HUDEP-2 (cell line): Measurements from ENCODE around the gene DYNLT5.
A peak's percentile ranks its signal among the peaks of the same experiment; 100 is the strongest.

ENCODE experiments used
- DNase-seq, 76 experiments: peaks; one replicate each; lab custom pipeline; 2025; ENCODE audit not compliant: unreplicated experiment in 76 of 76; lab: John Stamatoyannopoulos, UW

DYNLT5 gene

GRCh38 chr1:66747501-66747900 lies 4.8 kb upstream of the DYNLT5 start:
- no peak for DNase-seq

DNA sequence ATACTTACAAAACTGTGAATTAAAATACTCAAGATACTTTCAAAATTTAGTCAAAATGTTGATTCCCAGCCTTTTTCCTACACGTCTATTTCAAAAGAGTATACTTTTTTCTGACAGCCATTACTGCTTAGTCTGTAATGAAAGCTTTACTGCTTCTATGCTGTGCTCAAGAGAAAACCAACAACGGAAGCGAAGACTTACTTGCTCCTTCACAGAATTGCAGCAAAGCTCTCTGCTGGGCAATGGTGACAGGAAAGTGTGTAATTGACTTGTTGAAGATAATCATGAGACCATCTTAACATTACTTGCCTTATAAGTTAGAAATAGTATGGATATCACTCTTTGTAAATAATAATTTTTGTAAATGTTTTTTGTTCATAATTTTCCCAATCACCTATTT lies 1.7 kb upstream of the DYNLT5 start:
- DNase-seq: no peak

- DNase-seq: no peak
Measured at GRCh38 chr1:66751160-66751559, 1.1 kb upstream of the DYNLT5 start.

GRCh38 chr1:66752671-66753371 lies 562 bp downstream of the DYNLT5 start:
- no peak for DNase-seq

GRCh38 chr1:66757722-66758240 lies 5.5 kb downstream of the DYNLT5 start:
- DNase-seq: peak in 6 of 76 experiments; percentile 24 to 61 (median 43)

- DNase-seq: peak in 49 of 76 experiments; percentile 6 to 83 (median 50)
Measured at GRCh38 chr1:66758241-66758755, 6.0 kb downstream of the DYNLT5 start.

GRCh38 chr1:66760506-66760905 lies 8.2 kb downstream of the DYNLT5 start:
- DNase-seq: no peak

- DNase-seq: no peak
Measured at GRCh38 chr1:66761221-66761620, 9.0 kb downstream of the DYNLT5 start.

DNA sequence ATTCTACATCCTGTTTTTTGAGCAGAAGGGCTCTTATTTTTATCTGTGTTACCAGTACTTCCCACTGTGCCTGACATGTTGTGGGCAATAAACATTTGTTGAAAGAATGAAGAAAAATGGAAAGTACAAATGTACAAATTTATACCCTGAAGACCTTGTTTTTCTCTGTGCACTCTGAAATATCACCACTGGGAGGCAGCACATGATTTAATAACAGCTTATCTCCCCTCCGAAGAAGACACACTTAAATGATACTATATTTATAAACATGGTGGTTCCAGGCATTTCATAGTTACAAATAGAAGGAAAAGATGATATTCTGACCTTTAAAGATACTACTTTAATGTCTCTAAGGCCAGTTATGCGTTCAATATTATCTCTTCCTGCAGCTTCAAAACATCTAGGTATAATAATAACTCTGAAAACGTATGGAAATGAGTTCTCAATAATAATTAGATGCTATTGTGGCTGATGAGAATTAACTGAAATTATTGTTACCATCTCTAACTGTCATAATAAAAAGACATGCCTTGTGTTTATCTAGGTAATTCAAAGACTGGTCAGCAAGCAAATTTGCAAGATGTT lies 12.8 kb downstream of the DYNLT5 start:
- peak in 40 of 76 experiments; percentile 6 to 67 (median 33) for DNase-seq

- DNase-seq: no peak
Measured at GRCh38 chr1:66767626-66768025, 15.4 kb downstream of the DYNLT5 start.

GRCh38 chr1:66768965-66769364 lies 16.7 kb downstream of the DYNLT5 start:
- DNase-seq: no peak

DNA sequence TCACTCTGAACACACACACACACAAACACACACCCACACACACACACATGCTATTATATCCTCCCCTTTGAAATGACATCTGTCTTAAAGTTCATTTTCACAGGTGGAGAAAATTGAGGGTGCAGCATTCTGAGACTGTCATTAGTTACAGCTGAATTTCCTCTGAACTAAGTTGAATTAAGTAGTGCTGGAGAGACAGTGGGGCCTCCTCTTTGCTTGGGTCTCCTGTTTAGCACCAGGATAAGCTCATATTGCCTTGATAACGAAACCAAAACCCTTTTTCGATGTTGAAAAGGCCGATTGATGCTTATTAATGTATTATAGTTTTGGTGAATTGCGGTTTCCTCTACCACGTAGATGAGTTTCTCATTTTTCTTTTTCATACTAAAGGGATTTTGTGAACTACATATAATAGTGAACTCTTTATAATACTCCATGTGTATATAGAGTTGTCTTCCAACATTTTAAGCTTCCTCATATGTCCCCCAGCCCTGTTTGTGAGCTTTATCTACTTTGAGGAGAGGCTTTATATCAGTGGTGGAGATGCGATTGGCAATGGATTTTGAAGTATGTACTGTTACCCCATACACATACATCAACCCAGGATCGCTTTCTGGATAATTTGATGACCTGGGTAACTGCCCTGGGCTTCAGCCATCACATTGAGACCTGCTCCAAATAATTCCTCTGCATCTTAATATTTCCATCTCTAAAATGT lies 17.4 kb downstream of the DYNLT5 start:
- DNase-seq: no peak

DNA sequence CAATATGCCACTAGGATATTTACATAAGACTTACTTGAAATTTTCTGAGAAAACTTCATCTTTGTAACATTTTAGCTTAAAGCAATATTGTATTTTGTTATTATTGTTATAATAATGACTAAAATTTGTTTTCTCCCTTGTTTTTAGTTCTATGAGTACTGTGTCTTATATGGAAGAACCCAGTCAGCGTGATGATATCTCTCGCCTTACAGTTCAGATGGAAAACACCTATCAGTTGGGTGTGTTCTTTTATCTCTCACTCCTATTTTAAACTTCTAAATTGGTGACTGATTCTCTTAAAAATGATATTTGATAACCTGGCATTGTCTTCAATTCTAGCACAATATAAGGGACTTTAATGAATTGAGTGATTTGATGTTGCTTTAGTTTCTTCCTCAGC lies 18.0 kb downstream of the DYNLT5 start:
- DNase-seq: no peak

DNA sequence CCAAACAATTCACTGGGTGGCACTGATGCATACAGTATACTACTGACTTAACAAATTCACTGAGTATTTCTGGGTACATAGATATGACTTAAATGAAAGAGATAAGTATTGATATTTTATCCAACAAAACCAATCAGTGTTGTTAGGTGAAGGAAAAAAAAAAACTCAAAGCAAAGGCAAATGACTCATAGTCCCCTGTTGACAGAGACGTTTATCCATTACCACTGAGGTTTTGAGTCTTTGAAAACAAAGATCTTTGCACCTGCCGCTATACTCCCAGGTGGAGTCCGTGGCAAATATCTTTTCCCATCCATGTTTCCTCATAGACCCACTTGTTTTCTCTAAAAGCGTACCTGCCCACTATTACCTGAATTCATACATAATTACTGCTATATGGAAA lies 18.4 kb downstream of the DYNLT5 start:
- DNase-seq: no peak

- DNase-seq: no peak
Measured at GRCh38 chr1:66773227-66773626, 21.0 kb downstream of the DYNLT5 start.

DNA sequence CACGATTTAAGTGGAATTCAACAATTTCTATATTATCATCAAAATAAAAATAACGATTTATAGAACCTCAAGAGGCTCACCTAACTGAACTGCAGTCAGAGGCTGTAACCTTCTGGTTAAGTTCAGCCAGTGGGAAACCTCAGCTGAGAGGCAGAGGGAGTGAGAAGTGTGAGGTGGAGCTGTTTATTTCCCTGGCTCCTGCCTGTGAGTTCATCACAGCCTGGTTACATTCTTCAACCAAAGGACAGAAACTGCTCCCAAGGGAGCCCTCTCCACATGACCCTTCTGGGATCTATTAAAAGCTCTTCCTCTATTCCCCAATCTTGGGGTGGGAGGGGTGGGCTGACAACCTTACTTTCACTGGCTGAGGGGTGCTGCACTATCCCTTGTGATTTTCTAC lies 22.2 kb downstream of the DYNLT5 start:
- DNase-seq: no peak

DNA sequence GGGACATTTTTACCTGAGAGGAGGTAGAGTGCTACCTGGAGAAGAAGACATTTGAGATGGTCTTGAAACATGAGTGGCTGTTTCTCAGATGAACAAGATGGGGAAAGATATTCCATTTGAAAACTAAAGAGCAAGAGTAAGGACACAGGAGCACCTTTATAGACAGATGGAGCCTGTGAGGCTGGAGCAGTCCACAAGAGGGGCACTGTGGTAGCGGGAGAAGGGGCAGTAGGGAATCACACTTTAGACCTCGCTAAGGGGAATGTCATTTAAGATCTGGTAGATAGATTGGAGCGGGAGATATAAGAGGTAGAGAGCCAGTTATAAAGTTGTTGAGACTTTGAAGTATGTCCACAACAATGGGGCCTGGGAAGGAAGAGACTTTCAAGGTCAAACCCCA lies 23.4 kb downstream of the DYNLT5 start:
- no peak for DNase-seq

DNA sequence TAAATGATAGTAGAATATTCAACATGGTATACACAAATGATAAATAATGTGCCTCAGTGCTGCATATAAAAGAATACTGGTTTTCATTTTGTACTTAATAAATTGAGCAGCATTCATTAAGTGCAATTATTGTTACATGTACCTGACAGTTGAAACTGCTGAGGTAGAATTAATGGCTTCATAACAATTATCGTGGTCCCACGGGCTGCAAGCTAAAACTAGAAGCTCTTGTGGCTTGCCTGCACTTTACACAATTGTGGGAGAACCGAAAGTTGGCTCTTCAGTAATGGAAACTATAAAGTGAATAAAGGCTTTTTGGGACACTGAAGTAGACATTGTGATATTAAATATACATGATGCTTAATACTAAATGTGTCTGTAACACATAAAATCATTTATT lies 25.6 kb downstream of the DYNLT5 start:
- DNase-seq: no peak

DNA sequence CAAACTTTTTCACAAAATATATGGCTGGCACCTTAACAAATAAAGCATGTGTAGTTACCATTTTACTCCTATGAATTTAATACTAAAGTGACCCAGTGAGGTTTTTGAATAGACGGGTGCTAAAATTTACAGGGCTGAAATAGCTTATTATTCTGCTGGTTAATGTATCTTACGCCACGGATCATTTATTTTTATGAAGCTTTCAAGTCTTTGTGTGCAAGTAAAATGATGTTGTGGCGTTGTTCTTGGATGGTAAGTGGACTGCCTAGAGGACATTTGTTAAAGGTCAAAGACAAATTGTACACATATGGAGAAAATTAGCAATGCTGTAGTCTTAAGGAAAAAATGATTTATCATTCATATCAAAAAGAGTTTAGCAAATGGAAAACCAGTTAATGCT lies 26.0 kb downstream of the DYNLT5 start:
- DNase-seq: no peak

DNA sequence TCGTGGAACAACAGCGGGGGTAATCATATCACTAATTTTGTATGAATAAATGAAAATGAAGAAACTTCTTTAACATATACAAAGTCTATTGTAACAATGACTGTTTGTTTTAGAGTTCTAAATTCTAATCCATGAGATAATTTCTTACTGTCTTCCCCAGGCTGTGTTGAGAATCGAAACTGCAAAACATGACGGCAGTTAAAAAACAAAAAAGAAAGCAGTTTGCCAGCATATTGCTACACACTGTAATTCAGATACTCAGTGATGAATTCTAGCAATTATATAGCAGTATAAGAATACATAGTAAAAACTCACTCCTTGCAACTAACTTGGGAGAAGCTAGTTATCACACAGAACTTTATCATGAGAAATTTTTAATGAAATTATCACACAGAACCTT lies 26.7 kb downstream of the DYNLT5 start:
- no peak for DNase-seq

DNA sequence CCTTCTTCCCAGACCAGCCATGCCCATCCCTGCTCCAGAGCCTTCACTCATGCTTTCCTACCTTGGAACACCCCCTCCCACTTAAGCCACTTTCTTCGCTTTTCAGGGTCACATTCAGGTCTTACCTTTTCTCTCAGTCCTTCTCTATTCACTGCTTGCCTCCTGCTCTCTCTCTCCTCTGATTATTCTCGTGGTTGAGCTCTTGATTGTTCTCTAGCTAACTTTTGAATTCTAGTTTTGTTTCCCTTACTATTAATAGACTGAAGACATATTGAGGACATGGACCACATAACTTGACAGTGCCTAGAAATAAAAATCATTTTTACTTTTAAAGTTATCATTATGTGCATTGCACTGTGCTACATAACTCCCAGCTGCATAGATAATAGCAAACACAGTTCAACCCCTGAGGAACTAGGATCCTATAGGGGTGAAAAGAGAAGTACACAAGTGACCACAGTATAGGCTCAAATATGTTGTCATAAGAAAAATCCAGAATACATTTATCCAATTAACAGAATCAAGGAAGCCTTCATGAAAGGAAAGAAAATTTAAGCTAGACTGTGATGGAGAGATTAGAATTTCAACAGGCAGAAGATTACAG lies 27.3 kb downstream of the DYNLT5 start:
- peak in 1 of 76 experiments; percentile 17 for DNase-seq
